Activated naive CD4-positive, alpha-beta T cell treated with anti-CD3 and anti-CD28 coated beads, Interleukin-2, amount 50 U/mL, for 24 hours (primary cell): ENCODE results near the gene B2M.
"Not testable (repeated sequence)": the region's sequence is repeated elsewhere in the genome, so short reads cannot be mapped to it uniquely, and the experiment has no call there.

ENCODE experiments used
- H3K27ac Mint-ChIP-seq: one replicate; pipeline ENCODE4 v1.8.0; 2021; ENCODE audit warnings: mild to moderate bottlenecking, mixed read lengths
- H3K27me3 Mint-ChIP-seq: one replicate; pipeline ENCODE4 v1.8.0; 2021; ENCODE audit warnings: mixed read lengths
- H3K36me3 Mint-ChIP-seq: one replicate; pipeline ENCODE4 v1.8.0; 2021; ENCODE audit warnings: mixed read lengths
- H3K4me1 Mint-ChIP-seq: one replicate; pipeline ENCODE4 v1.8.0; 2021; ENCODE audit warnings: mixed read lengths
- H3K4me3 Mint-ChIP-seq: one replicate; pipeline ENCODE4 v1.8.0; 2021; ENCODE audit warnings: mild to moderate bottlenecking, mixed read lengths
- H3K9me3 Mint-ChIP-seq: one replicate; pipeline ENCODE4 v1.8.0; 2021; ENCODE audit warnings: mixed read lengths

B2M gene

DNA sequence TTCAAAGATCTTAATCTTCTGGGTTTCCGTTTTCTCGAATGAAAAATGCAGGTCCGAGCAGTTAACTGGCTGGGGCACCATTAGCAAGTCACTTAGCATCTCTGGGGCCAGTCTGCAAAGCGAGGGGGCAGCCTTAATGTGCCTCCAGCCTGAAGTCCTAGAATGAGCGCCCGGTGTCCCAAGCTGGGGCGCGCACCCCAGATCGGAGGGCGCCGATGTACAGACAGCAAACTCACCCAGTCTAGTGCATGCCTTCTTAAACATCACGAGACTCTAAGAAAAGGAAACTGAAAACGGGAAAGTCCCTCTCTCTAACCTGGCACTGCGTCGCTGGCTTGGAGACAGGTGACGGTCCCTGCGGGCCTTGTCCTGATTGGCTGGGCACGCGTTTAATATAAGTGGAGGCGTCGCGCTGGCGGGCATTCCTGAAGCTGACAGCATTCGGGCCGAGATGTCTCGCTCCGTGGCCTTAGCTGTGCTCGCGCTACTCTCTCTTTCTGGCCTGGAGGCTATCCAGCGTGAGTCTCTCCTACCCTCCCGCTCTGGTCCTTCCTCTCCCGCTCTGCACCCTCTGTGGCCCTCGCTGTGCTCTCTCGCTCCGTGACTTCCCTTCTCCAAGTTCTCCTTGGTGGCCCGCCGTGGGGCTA, at the start of gene B2M, which contains the start of gene PATL2:
Gene B2M, plus strand, starts transcription at position 422 of the 647 bp plus-strand sequence. Its CDS starts 30 bp downstream, at position 452.
Gene PATL2, minus strand, starts transcription at position 228 of the 647 bp plus-strand sequence. CDS start 34,833 bp downstream, outside the sequence.
- peaks cover 48% of the 10 kb centered on the region for H3K4me1 Mint-ChIP-seq
- no peaks in the 10 kb centered on the region for H3K27me3 Mint-ChIP-seq
- H3K4me3 Mint-ChIP-seq = peak within 1 kb of the TSS; percentile 98
- peak within 1 kb of the TSS; percentile 100 for H3K27ac Mint-ChIP-seq
- peaks cover 51% of the 10 kb centered on the region for H3K36me3 Mint-ChIP-seq
- no peaks in the 10 kb centered on the region for H3K9me3 Mint-ChIP-seq

DNA sequence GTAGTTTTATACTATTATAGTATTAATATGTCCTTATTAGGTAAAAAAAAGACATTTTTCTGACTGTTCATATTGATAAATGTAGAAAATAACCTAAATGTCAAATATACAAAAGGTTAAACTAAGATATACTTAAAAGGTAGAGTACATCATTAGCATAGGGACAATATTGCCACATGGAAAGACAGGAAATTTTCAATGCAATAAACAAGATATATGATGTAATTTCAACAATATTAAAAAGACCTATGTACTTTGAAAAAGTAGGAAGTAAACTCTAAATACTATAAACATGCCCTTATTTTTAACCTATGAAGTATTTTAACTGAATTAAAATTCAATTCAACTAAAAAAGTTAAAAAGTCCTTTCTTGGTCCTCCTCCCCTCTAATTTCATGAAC, 49.7 kb upstream of the B2M start:
- Mint-ChIP-seq H3K4me3 (peak overlapping the region; percentile 96), H3K4me1 (peaks cover 55% of the 10 kb centered on the region), H3K27me3 (no peaks in the 10 kb centered on the region), H3K36me3 (peaks cover 14% of the 10 kb centered on the region), H3K27ac (peak overlapping the region; percentile 93), H3K9me3 (no peaks in the 10 kb centered on the region)

- H3K36me3 Mint-ChIP-seq = peaks cover 10% of the 10 kb centered on the region
- peak overlapping the region; percentile 95 for H3K27ac Mint-ChIP-seq
- H3K9me3 Mint-ChIP-seq = no peaks in the 10 kb centered on the region
- peak overlapping the region; percentile 96 for H3K4me3 Mint-ChIP-seq
- no peaks in the 10 kb centered on the region for H3K27me3 Mint-ChIP-seq
- peaks cover 59% of the 10 kb centered on the region for H3K4me1 Mint-ChIP-seq
Measured at GRCh38 chr15:44662478-44663409, 48.6 kb upstream of the B2M start.

DNA sequence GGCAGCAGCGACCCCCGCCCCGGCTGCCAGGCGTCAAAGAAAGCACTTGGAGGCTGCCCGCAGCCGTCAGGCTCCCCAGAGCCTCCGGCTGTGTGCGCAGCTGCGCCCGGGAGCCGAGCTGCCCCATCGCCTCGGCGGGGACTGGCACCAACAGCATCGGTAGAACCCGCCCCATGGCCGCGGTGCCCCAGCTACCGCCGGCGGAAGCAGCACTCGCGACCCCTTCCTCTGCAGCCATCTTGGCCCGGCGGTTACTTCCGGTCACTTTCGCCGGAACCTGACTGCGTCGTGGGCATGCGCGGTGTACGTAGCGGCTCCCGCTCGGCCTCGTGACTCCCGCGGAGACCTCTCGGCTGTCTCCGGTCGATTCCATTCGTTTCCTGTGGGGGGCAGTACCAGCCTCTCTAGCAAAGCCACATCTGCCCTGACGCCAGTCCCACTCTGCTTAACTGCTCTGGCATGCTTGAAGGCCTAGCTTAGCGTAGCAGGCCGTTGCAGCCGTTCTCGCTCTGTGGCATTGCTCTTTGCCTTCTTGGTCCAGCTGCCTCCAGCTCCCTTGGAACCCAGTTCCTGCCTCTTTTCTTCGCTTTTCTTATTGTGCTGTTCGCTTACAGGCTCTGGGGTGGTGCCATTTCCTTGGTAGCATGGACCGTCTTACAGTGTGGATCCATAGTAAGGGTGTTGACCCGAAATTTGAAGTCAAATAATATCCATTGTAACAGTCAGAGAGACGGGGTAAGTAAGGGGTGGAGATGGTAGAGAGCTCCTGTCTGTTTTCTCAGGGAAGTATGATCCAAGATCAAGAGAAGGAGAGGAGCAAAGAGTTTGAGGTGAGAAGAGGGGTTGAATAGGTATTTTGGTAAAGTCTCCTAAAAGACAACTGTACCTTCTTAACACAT, 47.7 kb upstream of the B2M start, which contains the start of gene SPG11:
Gene SPG11, minus strand, starts transcription at position 253 of the 899 bp plus-strand sequence. Its CDS starts 15 bp downstream, at position 238.
- Mint-ChIP-seq H3K27ac (peak within 1 kb of the TSS; percentile 95), H3K9me3 (no peaks in the 10 kb centered on the region), H3K4me3 (peak within 1 kb of the TSS; percentile 96), H3K27me3 (no peaks in the 10 kb centered on the region), H3K36me3 (peaks cover 15% of the 10 kb centered on the region), H3K4me1 (peaks cover 67% of the 10 kb centered on the region)

GRCh38 chr15:44666210-44667038, 44.9 kb upstream of the B2M start:
- H3K36me3 Mint-ChIP-seq = peaks cover 6% of the 10 kb centered on the region
- peak overlapping the region; percentile 98 for H3K27ac Mint-ChIP-seq
- H3K27me3 Mint-ChIP-seq = no peaks in the 10 kb centered on the region
- H3K9me3 Mint-ChIP-seq = no peaks in the 10 kb centered on the region
- H3K4me1 Mint-ChIP-seq = peaks cover 76% of the 10 kb centered on the region
- H3K4me3 Mint-ChIP-seq = peak overlapping the region; percentile 89

DNA sequence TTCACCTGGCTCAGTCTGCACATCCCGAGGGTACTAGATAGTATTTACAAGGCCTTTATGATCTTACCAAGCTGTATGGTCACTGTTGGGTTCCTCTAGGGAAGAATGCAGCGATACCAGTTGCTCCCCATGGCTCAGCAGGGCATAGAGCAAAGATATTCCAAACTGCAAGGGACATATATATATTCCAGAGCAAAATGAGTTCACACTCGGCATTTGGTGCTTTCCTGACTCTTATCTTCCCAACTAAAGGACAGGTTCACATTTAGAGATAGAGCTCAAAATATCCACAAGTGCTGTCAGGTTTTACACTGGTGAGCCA, 44.3 kb upstream of the B2M start:
- Mint-ChIP-seq H3K36me3 (peaks cover 5% of the 10 kb centered on the region), H3K4me1 (peaks cover 77% of the 10 kb centered on the region), H3K9me3 (no peaks in the 10 kb centered on the region), H3K27me3 (no peaks in the 10 kb centered on the region), H3K27ac (peak overlapping the region; percentile 98), H3K4me3 (peak overlapping the region; percentile 89)

DNA sequence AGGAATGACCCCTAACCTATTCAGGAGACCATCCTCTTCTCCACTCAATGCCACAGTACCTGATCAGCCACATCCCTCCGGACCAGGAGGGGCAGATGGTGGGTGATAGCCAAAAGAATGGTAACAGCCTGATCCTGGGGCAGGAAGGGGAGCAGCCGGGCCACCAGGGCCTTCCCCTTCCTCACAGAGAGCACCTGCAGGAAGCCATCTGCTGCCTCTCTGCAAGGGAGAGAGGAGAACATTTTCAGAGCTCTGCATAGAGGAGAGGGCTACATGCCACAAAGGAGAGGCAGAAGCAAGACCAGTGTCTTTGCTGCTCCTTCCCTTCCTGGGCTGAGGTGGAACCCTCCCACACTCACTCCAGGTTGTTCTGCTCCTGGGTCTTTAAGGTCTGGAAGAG, 42.4 kb upstream of the B2M start:
- Mint-ChIP-seq H3K27me3 (no peaks in the 10 kb centered on the region), H3K4me3 (no peak overlapping the region), H3K4me1 (peaks cover 89% of the 10 kb centered on the region), H3K9me3 (no peaks in the 10 kb centered on the region), H3K36me3 (peaks cover 5% of the 10 kb centered on the region), H3K27ac (peak overlapping the region; percentile 95)

GRCh38 chr15:44670087-44670950, 41.0 kb upstream of the B2M start:
- Mint-ChIP-seq H3K27me3 (no peaks in the 10 kb centered on the region), H3K9me3 (no peaks in the 10 kb centered on the region), H3K4me3 (peak overlapping the region; percentile 39), H3K4me1 (peaks cover 89% of the 10 kb centered on the region), H3K27ac (peak overlapping the region; percentile 94), H3K36me3 (peaks cover 5% of the 10 kb centered on the region)

- peaks cover 91% of the 10 kb centered on the region for H3K4me1 Mint-ChIP-seq
- no peaks in the 10 kb centered on the region for H3K27me3 Mint-ChIP-seq
- peak overlapping the region; percentile 65 for H3K27ac Mint-ChIP-seq
- no peaks in the 10 kb centered on the region for H3K36me3 Mint-ChIP-seq
- no peak overlapping the region for H3K4me3 Mint-ChIP-seq
- H3K9me3 Mint-ChIP-seq = no peaks in the 10 kb centered on the region
Measured at GRCh38 chr15:44673639-44674038, 37.7 kb upstream of the B2M start.

DNA sequence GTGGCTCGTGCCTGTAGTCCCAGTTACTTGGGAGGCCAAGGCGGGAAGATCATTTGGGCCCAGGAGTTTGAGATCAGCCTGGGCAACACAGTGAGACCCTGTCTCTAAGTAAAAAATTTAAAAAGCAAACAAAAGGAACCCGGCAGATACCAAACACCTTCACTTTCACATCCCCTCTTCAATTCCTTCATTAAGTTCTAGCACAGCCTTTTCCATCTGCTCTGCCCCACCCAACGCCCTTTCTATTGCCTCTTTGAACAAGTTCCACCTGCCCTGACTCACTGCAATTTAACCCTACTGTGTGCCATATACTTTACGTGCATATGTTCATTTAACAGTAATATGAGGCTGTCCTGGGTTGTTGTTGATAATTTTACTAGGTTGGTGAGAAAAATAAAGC, 35.4 kb upstream of the B2M start:
- H3K4me3 Mint-ChIP-seq = peak overlapping the region; percentile 51

DNA sequence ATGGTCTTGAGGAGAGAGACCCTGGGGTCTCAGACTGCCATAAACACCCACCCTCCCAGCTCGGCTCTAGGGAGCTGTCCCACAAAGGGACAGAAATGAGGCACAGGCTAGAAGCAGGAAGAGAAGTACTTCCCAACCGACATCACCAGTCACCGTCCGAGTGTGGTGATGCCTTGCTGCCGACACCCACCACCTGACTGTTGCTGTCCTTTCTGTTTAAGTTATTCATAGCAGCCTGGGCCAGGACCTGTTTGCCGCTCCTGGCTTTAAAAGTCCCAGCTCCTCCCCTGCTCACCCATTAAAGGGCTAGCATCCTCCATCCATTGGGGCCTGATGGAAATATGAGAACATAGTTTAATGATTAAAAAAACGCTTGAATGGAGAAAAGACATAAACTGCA, 34.6 kb upstream of the B2M start:
- H3K27ac Mint-ChIP-seq = peak overlapping the region; percentile 92

More for the DNA sequence above, 35.4 kb upstream of the B2M start:
- peaks cover 6% of the 10 kb centered on the region for H3K9me3 Mint-ChIP-seq
- peaks cover 89% of the 10 kb centered on the region for H3K4me1 Mint-ChIP-seq
- H3K36me3 Mint-ChIP-seq = peaks cover 3% of the 10 kb centered on the region
- no peaks in the 10 kb centered on the region for H3K27me3 Mint-ChIP-seq
- peak overlapping the region; percentile 92 for H3K27ac Mint-ChIP-seq

GRCh38 chr15:44682211-44682610, 29.1 kb upstream of the B2M start:
- peaks cover 93% of the 10 kb centered on the region for H3K4me1 Mint-ChIP-seq
- peaks cover 37% of the 10 kb centered on the region for H3K9me3 Mint-ChIP-seq
- no peaks in the 10 kb centered on the region for H3K27me3 Mint-ChIP-seq
- peak overlapping the region; percentile 55 for H3K4me3 Mint-ChIP-seq
- peak overlapping the region; percentile 55 for H3K27ac Mint-ChIP-seq
- peaks cover 33% of the 10 kb centered on the region for H3K36me3 Mint-ChIP-seq

More for the DNA sequence above, 34.6 kb upstream of the B2M start:
- H3K27me3 Mint-ChIP-seq = no peaks in the 10 kb centered on the region
- H3K9me3 Mint-ChIP-seq = peaks cover 11% of the 10 kb centered on the region
- H3K4me1 Mint-ChIP-seq = peaks cover 89% of the 10 kb centered on the region
- peaks cover 8% of the 10 kb centered on the region for H3K36me3 Mint-ChIP-seq
- H3K4me3 Mint-ChIP-seq = peak overlapping the region; percentile 78

DNA sequence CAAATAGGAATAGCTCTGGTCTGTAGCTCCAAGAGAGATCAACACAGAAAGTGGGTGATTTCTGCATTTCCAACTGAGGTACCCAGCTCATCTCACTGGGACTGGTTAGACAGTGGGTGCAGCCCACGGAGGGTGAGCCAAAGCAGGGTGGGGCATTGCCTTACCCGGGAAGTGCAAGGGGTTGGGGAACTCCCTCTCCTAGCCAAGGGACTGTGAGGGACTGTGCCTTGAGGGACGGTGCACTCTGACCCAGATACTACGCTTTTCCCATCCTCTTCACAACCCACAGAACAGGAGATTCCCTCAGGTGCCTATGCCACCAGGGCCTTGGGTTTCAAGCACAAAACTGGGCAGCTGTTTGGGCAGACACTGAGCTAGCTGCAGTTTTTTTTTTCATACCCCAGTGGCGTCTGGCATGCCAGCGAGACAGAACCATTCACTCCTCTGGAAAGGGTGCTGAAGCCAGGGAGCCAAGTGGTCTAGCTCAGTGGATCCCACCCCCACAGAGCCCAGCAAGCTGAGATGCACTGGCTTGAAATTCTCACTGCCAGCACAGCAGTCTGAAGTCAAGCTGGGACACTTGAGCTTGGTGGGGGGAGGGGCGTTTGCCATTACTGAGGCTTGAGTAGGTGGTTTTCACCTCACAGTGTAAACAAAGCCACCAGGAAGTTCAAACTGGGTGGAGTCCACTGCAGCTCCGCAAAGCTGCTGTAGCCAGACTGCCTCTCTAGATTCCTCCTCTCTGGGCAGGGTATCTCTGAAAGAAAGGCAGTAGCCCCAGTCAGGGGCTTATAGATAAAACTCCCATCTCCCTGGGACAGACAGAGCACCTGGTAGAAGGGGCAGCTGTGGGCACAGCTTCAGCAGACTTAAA, 28.3 kb upstream of the B2M start:
- Mint-ChIP-seq H3K36me3 (peaks cover 38% of the 10 kb centered on the region), H3K4me3 (peak overlapping the region; percentile 61), H3K9me3 (peaks cover 37% of the 10 kb centered on the region), H3K27ac (peak overlapping the region; percentile 80), H3K4me1 (peaks cover 92% of the 10 kb centered on the region)
- not testable (repeated sequence) for H3K27me3 Mint-ChIP-seq
